ENCODE measurements around the gene STX8.
A peak's percentile ranks its signal among the peaks of the same experiment; 100 is the strongest.

STX8 gene

DNA sequence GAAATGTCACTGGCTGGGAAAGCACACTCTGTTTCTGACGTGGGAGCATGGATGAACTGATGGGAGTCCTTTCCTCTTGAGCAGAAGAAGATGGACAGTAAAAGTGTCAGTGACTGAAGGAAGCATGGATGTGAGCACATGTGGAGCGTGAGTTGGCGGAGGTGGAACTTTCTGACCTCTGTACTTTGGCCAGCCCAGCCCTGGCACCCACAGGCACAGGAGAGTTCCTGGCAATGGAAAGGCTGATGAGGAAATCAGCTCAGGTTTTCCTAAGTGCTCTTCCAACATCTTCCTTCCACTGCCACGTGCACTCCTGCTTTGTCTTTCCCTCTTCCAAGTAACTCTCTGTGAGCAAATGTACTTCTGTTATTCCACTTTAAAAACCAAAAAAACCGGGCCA lies 277.5 kb downstream of the STX8 start (continued):
- TF ChIP-seq, protein P1, sequence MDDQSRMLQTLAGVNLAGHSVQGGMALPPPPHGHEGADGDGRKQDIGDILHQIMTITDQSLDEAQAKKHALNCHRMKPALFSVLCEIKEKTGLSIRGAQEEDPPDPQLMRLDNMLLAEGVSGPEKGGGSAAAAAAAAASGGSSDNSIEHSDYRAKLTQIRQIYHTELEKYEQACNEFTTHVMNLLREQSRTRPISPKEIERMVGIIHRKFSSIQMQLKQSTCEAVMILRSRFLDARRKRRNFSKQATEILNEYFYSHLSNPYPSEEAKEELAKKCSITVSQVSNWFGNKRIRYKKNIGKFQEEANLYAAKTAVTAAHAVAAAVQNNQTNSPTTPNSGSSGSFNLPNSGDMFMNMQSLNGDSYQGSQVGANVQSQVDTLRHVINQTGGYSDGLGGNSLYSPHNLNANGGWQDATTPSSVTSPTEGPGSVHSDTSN (CRISPR knock-in tag; IDR thresholded peaks at IDR 0.05): no peak
- TF ChIP-seq ZNF624 (tag by site-specific recombination; IDR thresholded peaks at IDR 0.05): no peak
- TF ChIP-seq, protein P2, sequence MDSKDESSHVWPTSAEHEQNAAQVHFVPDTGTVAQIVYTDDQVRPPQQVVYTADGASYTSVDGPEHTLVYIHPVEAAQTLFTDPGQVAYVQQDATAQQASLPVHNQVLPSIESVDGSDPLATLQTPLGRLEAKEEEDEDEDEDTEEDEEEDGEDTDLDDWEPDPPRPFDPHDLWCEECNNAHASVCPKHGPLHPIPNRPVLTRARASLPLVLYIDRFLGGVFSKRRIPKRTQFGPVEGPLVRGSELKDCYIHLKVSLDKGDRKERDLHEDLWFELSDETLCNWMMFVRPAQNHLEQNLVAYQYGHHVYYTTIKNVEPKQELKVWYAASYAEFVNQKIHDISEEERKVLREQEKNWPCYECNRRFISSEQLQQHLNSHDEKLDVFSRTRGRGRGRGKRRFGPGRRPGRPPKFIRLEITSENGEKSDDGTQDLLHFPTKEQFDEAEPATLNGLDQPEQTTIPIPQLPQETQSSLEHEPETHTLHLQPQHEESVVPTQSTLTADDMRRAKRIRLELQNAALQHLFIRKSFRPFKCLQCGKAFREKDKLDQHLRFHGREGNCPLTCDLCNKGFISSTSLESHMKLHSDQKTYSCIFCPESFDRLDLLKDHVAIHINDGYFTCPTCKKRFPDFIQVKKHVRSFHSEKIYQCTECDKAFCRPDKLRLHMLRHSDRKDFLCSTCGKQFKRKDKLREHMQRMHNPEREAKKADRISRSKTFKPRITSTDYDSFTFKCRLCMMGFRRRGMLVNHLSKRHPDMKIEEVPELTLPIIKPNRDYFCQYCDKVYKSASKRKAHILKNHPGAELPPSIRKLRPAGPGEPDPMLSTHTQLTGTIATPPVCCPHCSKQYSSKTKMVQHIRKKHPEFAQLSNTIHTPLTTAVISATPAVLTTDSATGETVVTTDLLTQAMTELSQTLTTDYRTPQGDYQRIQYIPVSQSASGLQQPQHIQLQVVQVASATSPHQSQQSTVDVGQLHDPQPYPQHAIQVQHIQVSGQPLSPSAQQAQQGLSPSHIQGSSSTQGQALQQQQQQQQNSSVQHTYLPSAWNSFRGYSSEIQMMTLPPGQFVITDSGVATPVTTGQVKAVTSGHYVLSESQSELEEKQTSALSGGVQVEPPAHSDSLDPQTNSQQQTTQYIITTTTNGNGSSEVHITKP (tag by site-specific recombination; IDR thresholded peaks at IDR 0.05): no peak
- TF ChIP-seq GLIS2 (tag by site-specific recombination; IDR thresholded peaks at IDR 0.05): no peak

DNA sequence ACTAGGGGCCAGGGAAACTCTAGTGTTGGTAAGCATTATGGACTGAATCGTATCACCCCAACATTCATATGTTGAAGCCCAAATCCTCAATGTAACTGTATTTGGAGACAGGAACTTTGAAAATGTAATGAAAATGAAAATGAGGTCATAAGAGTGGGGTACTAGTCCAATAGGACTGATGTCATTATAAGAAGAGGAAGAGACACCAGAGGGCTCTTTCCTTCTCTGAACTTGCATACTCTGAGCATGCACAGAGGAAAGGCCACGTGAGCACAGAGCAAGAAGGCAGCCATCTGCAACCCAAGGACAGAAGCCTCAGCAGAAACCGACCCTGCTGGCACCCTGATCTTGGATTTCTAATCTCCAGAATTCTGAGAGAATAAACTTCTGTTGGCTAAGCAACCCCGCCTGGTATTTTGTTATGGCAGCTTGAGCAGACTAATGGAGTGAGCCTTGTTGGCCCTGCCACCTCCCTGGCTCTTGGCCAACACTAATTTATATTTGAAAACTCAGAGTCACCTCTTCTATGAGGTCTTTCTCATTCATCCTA lies 280.9 kb downstream of the STX8 start:
- TF ChIP-seq, protein P3, sequence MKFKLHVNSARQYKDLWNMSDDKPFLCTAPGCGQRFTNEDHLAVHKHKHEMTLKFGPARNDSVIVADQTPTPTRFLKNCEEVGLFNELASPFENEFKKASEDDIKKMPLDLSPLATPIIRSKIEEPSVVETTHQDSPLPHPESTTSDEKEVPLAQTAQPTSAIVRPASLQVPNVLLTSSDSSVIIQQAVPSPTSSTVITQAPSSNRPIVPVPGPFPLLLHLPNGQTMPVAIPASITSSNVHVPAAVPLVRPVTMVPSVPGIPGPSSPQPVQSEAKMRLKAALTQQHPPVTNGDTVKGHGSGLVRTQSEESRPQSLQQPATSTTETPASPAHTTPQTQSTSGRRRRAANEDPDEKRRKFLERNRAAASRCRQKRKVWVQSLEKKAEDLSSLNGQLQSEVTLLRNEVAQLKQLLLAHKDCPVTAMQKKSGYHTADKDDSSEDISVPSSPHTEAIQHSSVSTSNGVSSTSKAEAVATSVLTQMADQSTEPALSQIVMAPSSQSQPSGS (tag by site-specific recombination; IDR thresholded peaks at IDR 0.05; ENCODE audit: low read depth): peak; percentile 47
- TF ChIP-seq, protein P4, sequence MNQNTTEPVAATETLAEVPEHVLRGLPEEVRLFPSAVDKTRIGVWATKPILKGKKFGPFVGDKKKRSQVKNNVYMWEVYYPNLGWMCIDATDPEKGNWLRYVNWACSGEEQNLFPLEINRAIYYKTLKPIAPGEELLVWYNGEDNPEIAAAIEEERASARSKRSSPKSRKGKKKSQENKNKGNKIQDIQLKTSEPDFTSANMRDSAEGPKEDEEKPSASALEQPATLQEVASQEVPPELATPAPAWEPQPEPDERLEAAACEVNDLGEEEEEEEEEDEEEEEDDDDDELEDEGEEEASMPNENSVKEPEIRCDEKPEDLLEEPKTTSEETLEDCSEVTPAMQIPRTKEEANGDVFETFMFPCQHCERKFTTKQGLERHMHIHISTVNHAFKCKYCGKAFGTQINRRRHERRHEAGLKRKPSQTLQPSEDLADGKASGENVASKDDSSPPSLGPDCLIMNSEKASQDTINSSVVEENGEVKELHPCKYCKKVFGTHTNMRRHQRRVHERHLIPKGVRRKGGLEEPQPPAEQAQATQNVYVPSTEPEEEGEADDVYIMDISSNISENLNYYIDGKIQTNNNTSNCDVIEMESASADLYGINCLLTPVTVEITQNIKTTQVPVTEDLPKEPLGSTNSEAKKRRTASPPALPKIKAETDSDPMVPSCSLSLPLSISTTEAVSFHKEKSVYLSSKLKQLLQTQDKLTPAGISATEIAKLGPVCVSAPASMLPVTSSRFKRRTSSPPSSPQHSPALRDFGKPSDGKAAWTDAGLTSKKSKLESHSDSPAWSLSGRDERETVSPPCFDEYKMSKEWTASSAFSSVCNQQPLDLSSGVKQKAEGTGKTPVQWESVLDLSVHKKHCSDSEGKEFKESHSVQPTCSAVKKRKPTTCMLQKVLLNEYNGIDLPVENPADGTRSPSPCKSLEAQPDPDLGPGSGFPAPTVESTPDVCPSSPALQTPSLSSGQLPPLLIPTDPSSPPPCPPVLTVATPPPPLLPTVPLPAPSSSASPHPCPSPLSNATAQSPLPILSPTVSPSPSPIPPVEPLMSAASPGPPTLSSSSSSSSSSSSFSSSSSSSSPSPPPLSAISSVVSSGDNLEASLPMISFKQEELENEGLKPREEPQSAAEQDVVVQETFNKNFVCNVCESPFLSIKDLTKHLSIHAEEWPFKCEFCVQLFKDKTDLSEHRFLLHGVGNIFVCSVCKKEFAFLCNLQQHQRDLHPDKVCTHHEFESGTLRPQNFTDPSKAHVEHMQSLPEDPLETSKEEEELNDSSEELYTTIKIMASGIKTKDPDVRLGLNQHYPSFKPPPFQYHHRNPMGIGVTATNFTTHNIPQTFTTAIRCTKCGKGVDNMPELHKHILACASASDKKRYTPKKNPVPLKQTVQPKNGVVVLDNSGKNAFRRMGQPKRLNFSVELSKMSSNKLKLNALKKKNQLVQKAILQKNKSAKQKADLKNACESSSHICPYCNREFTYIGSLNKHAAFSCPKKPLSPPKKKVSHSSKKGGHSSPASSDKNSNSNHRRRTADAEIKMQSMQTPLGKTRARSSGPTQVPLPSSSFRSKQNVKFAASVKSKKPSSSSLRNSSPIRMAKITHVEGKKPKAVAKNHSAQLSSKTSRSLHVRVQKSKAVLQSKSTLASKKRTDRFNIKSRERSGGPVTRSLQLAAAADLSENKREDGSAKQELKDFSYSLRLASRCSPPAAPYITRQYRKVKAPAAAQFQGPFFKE (tag by site-specific recombination; IDR thresholded peaks at IDR 0.05; ENCODE audit: borderline replicate concordance): no peak
- Histone ChIP-seq H3K9me3 (ENCODE audit: control insufficient read depth, insufficient read depth, low read depth, low read length) (no peaks in the 10 kb centered on the region), H3K4me1 (ENCODE audit: control insufficient read depth, insufficient read depth, low read length) (no peaks in the 10 kb centered on the region), H3K36me3 (ENCODE audit: control insufficient read depth in 2 of 2, insufficient read depth in 1 of 2, low read length in 2 of 2) (no peaks in the 10 kb centered on the region), H3K4me3 (ENCODE audit: low read depth, low read length) (no peak overlapping the region), H3K27ac (ENCODE audit: extremely low read depth, low read depth, low read length) (no peak overlapping the region)
- POLR2A ChIA-PET: no interaction called here
- CTCF ChIA-PET: interaction anchor here (0.6 kb wide), 1 partner anchor 296 kb away, joined by 5 read pairs; no protein-coding TSS in a partner anchor

DNA sequence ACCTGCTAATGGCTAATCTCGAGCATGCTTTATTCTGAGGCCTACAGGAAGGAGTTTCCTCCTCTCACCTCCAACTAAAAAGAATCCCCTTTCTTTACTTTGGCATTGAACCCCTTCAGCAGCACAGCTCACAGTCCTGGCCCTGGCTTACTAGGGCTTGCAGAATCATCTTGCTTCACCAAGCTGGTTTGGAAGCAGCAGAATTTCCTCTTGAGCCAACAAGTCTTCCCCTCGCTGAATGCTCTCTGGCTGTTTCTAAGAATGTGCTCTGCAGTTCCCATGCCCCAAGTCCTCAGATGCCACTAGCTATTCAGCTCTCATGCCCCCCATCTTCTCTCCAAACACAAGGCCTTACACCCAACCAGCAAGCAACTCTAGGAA lies 283.1 kb downstream of the STX8 start:
- Histone ChIP-seq H3K27ac (ENCODE audit: extremely low read depth, low read depth, low read length) (no peak overlapping the region), H3K36me3 (ENCODE audit: control insufficient read depth in 2 of 2, insufficient read depth in 1 of 2, low read length in 2 of 2) (no peaks in the 10 kb centered on the region), H3K9me3 (ENCODE audit: control insufficient read depth, insufficient read depth, low read depth, low read length) (no peaks in the 10 kb centered on the region), H3K4me1 (ENCODE audit: control insufficient read depth, insufficient read depth, low read length) (no peaks in the 10 kb centered on the region), H3K4me3 (ENCODE audit: low read depth, low read length) (no peak overlapping the region)
- ChIA-PET POLR2A (no interaction called here), CTCF (interaction anchor here (0.6 to 2.1 kb wide), 23 partner anchors 8 to 309 kb away, joined by 3 to 12 read pairs (median 5); no protein-coding TSS in a partner anchor)
- TF ChIP-seq, protein P5, sequence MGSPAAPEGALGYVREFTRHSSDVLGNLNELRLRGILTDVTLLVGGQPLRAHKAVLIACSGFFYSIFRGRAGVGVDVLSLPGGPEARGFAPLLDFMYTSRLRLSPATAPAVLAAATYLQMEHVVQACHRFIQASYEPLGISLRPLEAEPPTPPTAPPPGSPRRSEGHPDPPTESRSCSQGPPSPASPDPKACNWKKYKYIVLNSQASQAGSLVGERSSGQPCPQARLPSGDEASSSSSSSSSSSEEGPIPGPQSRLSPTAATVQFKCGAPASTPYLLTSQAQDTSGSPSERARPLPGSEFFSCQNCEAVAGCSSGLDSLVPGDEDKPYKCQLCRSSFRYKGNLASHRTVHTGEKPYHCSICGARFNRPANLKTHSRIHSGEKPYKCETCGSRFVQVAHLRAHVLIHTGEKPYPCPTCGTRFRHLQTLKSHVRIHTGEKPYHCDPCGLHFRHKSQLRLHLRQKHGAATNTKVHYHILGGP (tag by site-specific recombination; IDR thresholded peaks at IDR 0.05): no peak
- TF ChIP-seq ZNF621 (tag by site-specific recombination; IDR thresholded peaks at IDR 0.05): no peak
- TF ChIP-seq ZNF501 (tag by site-specific recombination; IDR thresholded peaks at IDR 0.05): no peak
- no peak for TF ChIP-seq ZNF266 (tag by site-specific recombination; IDR thresholded peaks at IDR 0.05; ENCODE audit: low read depth)
- TF ChIP-seq, protein P6, sequence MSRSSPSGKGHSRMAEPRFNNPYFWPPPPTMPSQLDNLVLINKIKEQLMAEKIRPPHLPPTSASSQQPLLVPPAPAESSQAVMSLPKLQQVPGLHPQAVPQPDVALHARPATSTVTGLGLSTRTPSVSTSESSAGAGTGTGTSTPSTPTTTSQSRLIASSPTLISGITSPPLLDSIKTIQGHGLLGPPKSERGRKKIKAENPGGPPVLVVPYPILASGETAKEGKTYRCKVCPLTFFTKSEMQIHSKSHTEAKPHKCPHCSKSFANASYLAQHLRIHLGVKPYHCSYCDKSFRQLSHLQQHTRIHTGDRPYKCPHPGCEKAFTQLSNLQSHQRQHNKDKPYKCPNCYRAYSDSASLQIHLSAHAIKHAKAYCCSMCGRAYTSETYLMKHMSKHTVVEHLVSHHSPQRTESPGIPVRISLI (tag by site-specific recombination; IDR thresholded peaks at IDR 0.05): no peak
- TF ChIP-seq, protein P7, sequence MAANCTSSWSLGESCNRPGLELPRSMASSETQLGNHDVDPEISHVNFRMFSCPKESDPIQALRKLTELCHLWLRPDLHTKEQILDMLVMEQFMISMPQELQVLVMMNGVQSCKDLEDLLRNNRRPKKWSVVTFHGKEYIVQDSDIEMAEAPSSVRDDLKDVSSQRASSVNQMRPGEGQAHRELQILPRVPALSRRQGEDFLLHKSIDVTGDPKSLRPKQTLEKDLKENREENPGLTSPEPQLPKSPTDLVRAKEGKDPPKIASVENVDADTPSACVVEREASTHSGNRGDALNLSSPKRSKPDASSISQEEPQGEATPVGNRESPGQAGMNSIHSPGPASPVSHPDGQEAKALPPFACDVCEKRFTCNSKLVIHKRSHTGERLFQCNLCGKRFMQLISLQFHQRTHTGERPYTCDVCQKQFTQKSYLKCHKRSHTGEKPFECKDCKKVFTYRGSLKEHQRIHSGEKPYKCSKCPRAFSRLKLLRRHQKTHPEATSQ (tag by site-specific recombination; IDR thresholded peaks at IDR 0.05): no peak
- no peak for TF ChIP-seq ZNF596 (tag by site-specific recombination; IDR thresholded peaks at IDR 0.05)
- no peak for TF ChIP-seq ZNF354C (tag by site-specific recombination; IDR thresholded peaks at IDR 0.05; ENCODE audit: borderline replicate concordance, low read depth)

All from HEK293 (cell line).